SIG-M5 treated with dmso at 0.1 percent for 504 hours (cell line): Measurements from ENCODE around the gene GIPC2.
"Not testable (repeated sequence)": the region's sequence is repeated elsewhere in the genome, so short reads cannot be mapped to it uniquely, and the experiment has no call there.

ENCODE experiments used
- DNase-seq: peaks from one replicate; lab custom pipeline; 2025; ENCODE audit not compliant: unreplicated experiment; lab: John Stamatoyannopoulos, UW

GIPC2 gene

GRCh38 chr1:78068681-78069283 is 23.0 kb downstream of the GIPC2 start:
- DNase-seq = no peak

GRCh38 chr1:78069784-78070183 is 24.0 kb downstream of the GIPC2 start:
- no peak for DNase-seq

GRCh38 chr1:78070210-78070609 is 24.4 kb downstream of the GIPC2 start:
- DNase-seq = no peak

GRCh38 chr1:78070758-78071157 is 25.0 kb downstream of the GIPC2 start:
- no peak for DNase-seq

DNA sequence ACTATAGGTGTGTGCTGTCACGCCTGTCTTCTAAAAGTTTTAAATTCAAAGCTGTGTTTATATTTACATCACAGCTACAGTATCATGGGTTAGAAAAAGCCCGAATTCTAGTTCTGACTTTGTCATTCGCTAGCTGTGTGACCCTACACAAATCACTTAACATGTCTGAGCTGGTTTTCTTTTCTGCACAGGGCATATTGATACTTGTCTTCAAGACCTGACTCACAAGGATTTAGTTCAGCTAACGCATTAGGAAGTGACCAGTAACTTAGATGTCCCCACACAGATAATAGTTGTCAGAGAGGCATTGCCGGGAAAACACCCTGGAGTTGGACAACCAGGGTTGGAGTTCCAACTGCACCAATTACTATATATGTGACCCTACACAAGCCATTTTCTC is 25.9 kb downstream of the GIPC2 start:
- DNase-seq = no peak

DNA sequence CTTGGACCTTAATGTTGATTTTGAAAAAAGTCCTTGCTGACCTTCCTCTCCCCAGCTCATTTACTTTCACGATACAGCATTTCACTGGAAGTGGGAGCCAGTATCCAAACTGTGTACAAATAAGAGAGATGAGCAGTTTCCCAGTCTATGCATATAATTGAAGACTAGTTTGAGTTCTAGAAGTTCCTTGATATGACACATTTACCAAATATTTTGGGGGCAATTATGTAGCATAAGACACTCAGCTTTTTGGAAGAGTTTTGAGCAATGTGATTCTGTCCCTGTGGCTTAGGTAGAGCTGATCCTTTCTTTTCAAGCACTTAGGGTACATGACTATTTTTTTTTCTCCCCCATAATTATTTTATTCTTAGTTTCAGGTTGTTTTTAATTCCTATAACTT is 26.4 kb downstream of the GIPC2 start:
- no peak for DNase-seq

- no peak for DNase-seq
Observed at GRCh38 chr1:78073441-78073840, 27.7 kb downstream of the GIPC2 start.

GRCh38 chr1:78075621-78076020 is 29.9 kb downstream of the GIPC2 start:
- no peak for DNase-seq

DNA sequence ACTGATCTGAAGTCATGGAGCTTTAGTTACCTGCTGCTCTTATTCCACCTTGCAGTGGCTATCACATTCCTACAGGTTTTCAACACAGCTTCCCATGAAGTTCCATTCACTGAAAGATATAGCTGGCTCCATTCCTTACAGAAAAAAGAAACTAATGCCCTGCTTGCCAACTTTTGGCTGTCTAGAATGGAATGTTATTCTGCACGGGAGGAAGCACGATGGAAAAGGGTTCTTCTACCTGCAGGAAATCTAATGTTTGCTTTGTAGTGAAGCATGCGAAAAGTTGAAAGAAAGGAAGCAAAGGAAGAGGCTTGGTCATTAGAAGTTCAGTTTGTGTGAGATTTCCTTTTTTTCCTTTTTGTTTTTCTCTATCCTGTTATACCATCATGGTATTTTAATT is 32.6 kb downstream of the GIPC2 start:
- no peak for DNase-seq

- no peak for DNase-seq
Observed at GRCh38 chr1:78079580-78079979, 33.8 kb downstream of the GIPC2 start.

- no peak for DNase-seq
Observed at GRCh38 chr1:78080767-78081166, 35.0 kb downstream of the GIPC2 start.

DNA sequence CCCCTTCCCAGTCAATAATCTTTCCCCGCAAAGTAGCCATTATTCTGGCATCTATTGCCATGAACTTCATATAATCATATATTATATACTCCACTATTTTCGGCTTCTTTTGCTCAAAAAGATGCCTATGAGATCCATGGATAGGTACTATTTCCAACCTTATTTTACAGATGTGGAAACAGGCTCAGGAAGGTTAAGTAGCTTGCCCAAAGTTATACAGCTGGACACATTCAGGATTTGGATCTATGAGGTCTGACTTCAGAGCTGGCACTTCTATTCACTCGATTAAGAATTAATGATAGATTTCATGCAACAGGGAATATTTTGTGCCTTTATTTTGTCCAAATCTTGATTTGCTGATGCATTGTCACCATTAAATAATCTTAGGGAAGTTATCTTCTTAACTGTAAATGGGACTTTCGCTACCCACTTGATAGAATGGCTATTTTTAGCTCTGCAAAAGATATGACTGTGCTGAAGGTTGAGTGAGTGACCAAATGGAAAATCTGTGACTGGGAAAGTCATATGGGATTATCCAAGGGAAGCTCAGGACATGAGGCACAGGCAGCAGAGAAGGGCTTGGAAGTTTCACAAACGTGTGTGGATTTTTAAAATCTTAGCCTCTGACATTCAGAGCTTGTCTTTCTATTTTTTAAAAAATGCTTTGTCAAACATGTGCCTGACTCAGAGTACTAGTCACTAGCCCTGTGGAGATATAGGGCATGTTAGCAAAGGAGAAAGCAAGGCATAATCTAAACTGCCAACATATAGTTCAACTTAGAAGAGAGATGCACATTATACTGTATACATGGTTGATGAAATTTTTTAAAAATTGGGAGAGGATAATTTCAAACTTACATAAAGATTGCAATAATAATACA is 36.5 kb downstream of the GIPC2 start:
- DNase-seq = no peak

DNA sequence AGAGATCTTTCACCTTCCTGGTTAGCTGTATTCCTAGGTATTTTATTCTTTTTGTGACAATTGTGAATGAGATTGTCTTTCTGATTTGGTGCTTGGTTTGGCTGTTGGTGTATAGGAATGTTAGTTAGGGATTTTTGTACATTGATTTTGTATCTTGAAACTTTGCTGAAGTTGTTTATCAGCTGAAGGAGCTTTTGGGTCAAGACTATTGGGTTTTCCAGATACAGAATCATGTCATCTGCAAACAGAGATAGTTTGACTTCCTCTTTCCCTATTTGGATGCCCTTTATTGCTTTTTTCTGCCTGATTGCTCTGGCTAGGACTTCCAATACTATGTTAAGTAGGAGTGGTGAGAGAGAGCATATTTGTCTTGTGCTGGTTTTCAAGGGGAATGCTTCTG is 38.9 kb downstream of the GIPC2 start:
- DNase-seq = not testable (repeated sequence)

GRCh38 chr1:78086697-78087096 is 40.9 kb downstream of the GIPC2 start:
- no peak for DNase-seq

- no peak for DNase-seq
Observed at GRCh38 chr1:78088015-78088414, 42.2 kb downstream of the GIPC2 start.

GRCh38 chr1:78088486-78088885 is 42.7 kb downstream of the GIPC2 start:
- no peak for DNase-seq

- no peak for DNase-seq
Observed at GRCh38 chr1:78089010-78089409, 43.2 kb downstream of the GIPC2 start.

- no peak for DNase-seq
Observed at GRCh38 chr1:78090472-78091133, 44.8 kb downstream of the GIPC2 start.

GRCh38 chr1:78091215-78091813 is 45.5 kb downstream of the GIPC2 start:
- DNase-seq = no peak

- DNase-seq = no peak
Observed at GRCh38 chr1:78091886-78092285, 46.1 kb downstream of the GIPC2 start.

DNA sequence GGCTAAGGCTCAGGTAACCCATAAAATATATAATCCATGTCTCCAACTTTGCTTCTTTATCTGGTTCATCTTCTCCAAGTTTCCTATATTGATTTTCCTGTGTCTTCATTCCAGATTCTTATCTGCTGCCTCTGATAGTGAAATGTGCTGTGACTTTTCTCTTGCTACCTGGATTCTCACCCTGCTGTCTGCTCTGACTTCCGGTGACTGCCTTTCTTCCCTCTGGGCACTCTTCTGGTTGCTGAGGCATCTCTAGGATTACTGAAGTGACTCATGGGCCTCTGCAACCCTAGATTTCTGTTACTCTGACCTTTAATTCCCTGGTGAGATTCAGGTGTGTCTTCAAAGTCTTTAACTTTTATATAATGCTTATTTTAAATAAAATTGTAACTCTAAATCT is 46.9 kb downstream of the GIPC2 start:
- DNase-seq = no peak

GRCh38 chr1:78093560-78093959 is 47.8 kb downstream of the GIPC2 start:
- no peak for DNase-seq
